Omental fat pad (tissue), 4 donors: Measurements from ENCODE around the gene MAP4K4. TPM values are rescaled to one million over a fixed set of nuclear protein-coding genes. Genes with fewer than 3 reads are reported as not detected.

Experiments used
- ATAC-seq: fragments of 150-250 bp; one replicate; pipeline ENCODE4 v1.9.1; 2016; ENCODE audit warnings: mild to moderate bottlenecking, moderate library complexity; ENCODE audit not compliant: low FRiP score
- DNase-seq: peaks from one replicate; pipeline ENCODE4 v3.0.0-alpha.2; 2019; ENCODE audit warnings: low spot score
- CTCF ChIP-seq, 3 donors: fragments of 450-650 bp; IDR thresholded peaks; one replicate each; pipeline ENCODE4 v1.5.1; 2016 to 2017; ENCODE audit warnings: antibody characterized with exemption in 3 of 3, mild to moderate bottlenecking in 3 of 3, moderate library complexity in 2 of 3
- total RNA-seq, 4 donors: library from RNA; depleted of rRNA; stranded (reverse); fragments of >200 nt; gene quantifications; one replicate each; pipeline ENCODE4 v1.1.0, GENCODE V29; 2016

The MAP4K4 gene
- total RNA-seq, 4 donors from 2014 or later = 85.9 to 199 (median 110) TPM

GRCh38 chr2:101897301-101897700 lies 199.8 kb downstream of the MAP4K4 start:
- TF ChIP-seq CTCF (IDR thresholded peaks at IDR 0.05) = no peak
- no peak for DNase-seq
- ATAC-seq = no peak

- ATAC-seq (no peak), DNase-seq (no peak)
- no peak for TF ChIP-seq CTCF (IDR thresholded peaks at IDR 0.05)
These were observed 201.8 kb downstream of the MAP4K4 start for GRCh38 chr2:101899265-101899664.

- no peak for TF ChIP-seq CTCF (IDR thresholded peaks at IDR 0.05)
- ATAC-seq = no peak
- DNase-seq = no peak
These were observed 202.4 kb downstream of the MAP4K4 start for GRCh38 chr2:101899871-101900270.

- DNase-seq (no peak), ATAC-seq (peak; percentile 9)
These were observed 202.9 kb downstream of the MAP4K4 start for GRCh38 chr2:101900375-101900774.

GRCh38 chr2:101901241-101901640 lies 203.7 kb downstream of the MAP4K4 start:
- TF ChIP-seq CTCF (IDR thresholded peaks at IDR 0.05) = no peak
- no peak for DNase-seq
- ATAC-seq = no peak

More at GRCh38 chr2:101900375-101900774, 202.9 kb downstream of the MAP4K4 start:
- TF ChIP-seq CTCF (IDR thresholded peaks at IDR 0.05) = no peak

GRCh38 chr2:101902169-101902568 lies 204.7 kb downstream of the MAP4K4 start:
- ATAC-seq = no peak
- TF ChIP-seq CTCF (IDR thresholded peaks at IDR 0.05) = no peak
- no peak for DNase-seq

- no peak for TF ChIP-seq CTCF (IDR thresholded peaks at IDR 0.05)
- ATAC-seq (no peak), DNase-seq (no peak)
These were observed 207.4 kb downstream of the MAP4K4 start for GRCh38 chr2:101904916-101905315.
